GM21529 (cell line): Measurements from ENCODE around the gene UGT2A2.

Experiments used
- ATAC-seq: cut with Tn5 transposase; IDR thresholded peaks from one replicate; pipeline ENCODE4 v1.9.1; 2021; ENCODE audit not compliant: unreplicated experiment

UGT2A2 gene

GRCh38 chr4:69576251-69576877 is 63.1 kb downstream of the UGT2A2 start:
- ATAC-seq, result no peak

GRCh38 chr4:69568787-69569186 is 70.7 kb downstream of the UGT2A2 start:
- no peak for ATAC-seq

GRCh38 chr4:69563424-69563823 is 76.0 kb downstream of the UGT2A2 start:
- ATAC-seq, result no peak

- ATAC-seq, result no peak
Measured at GRCh38 chr4:69549651-69550050, 89.8 kb downstream of the UGT2A2 start.

GRCh38 chr4:69546134-69546765 is 93.2 kb downstream of the UGT2A2 start:
- ATAC-seq, result no peak
